ENCODE results near the gene FBXL5. TPM values are rescaled to one million over a fixed set of nuclear protein-coding genes. Genes with fewer than 3 reads are reported as not detected.

The FBXL5 gene
- total and polyA plus RNA-seq, 2 of the 13 experiments (the other 11 are each of a cell fraction or from before 2014, with no cell fraction given), result 17.4 to 45.3 TPM

GRCh38 chr4:15563871-15564270 lies 91.3 kb downstream of the FBXL5 start:
- Histone ChIP-seq H4K20me1 (ENCODE audit: insufficient read depth, low read length) (no peaks in the 10 kb centered on the region), H3K9me3 (ENCODE audit: low read length) (no peaks in the 10 kb centered on the region), H3K79me2 (ENCODE audit: insufficient read depth, low read length) (no peaks in the 10 kb centered on the region), H3K9ac (ENCODE audit: insufficient read depth, low read depth, low read length) (no peak overlapping the region), H3K27me3 (ENCODE audit: control insufficient read depth in 1 of 2, insufficient read depth in 2 of 2, low read length in 2 of 2) (no peaks in the 10 kb centered on the region), H2AFZ (ENCODE audit: low read length) (no peak overlapping the region), H3K4me3 (replicated peaks in 1 of 3; ENCODE audit: insufficient read depth in 1 of 3, low read depth in 2 of 3, low read length in 3 of 3) (no peak overlapping the region), H3K36me3 (replicated peaks in 1 of 2; ENCODE audit: control insufficient read depth in 1 of 2, insufficient read depth in 2 of 2, low read length in 2 of 2) (peaks cover 2 to 7% of the 10 kb centered on the region in 2 experiments; a peak in 2 of 5 replicates), H3K27ac (ENCODE audit: extremely low read length, insufficient read depth, low read length) (no peak overlapping the region), H3K4me2 (ENCODE audit: low read depth, low read length) (no peak overlapping the region), H3K4me1 (ENCODE audit: insufficient read depth, low read length) (no peaks in the 10 kb centered on the region)
- BruUV-seq (replicated peaks), result no TSS peak
- ATAC-seq (no peak), FAIRE-seq (no peak), DNase-seq (ENCODE audit: low spot score) (no peak)
- no peak for TF ChIP-seq ZNF501 (CRISPR knock-in tag; IDR thresholded peaks at IDR 0.05)
- peak in 1 of 2 experiments; percentile 85; a peak in 3 of 4 replicates for TF ChIP-seq REST (IDR thresholded peaks at IDR 0.05; ENCODE audit: borderline replicate concordance in 1 of 2, low read depth in 1 of 2, low read length in 2 of 2)
- intact Hi-C loops (cut with micrococcal nuclease; ENCODE audit: unreplicated experiment), result no loop called here
- WGBS (ENCODE audit: low lambda C conversion rate), result 87% methylated on average over 6 of the region's 6 CpGs
- in situ Hi-C loops (cut with HindIII; ENCODE audit: extremely low pct_ligation_motif_present, low pct_unique_long_range_greater_than_20kb), result no loop called here
- ChIA-PET POLR2A (no interaction called here), CTCF (ENCODE audit: low intra/inter-chr PET ratio, low total read pairs) (no interaction called here)

- Histone ChIP-seq H3K27ac (ENCODE audit: extremely low read length, insufficient read depth, low read length) (no peak overlapping the region), H4K20me1 (ENCODE audit: insufficient read depth, low read length) (no peaks in the 10 kb centered on the region), H3K36me3 (replicated peaks in 1 of 2; ENCODE audit: control insufficient read depth in 1 of 2, insufficient read depth in 2 of 2, low read length in 2 of 2) (peaks cover 0 to 2% of the 10 kb centered on the region in 2 experiments; a peak in 1 of 5 replicates), H3K27me3 (ENCODE audit: control insufficient read depth in 1 of 2, insufficient read depth in 2 of 2, low read length in 2 of 2) (no peaks in the 10 kb centered on the region), H3K4me2 (ENCODE audit: low read depth, low read length) (no peak overlapping the region), H3K79me2 (ENCODE audit: insufficient read depth, low read length) (no peaks in the 10 kb centered on the region), H2AFZ (ENCODE audit: low read length) (no peak overlapping the region), H3K9me3 (ENCODE audit: low read length) (no peaks in the 10 kb centered on the region), H3K4me3 (replicated peaks in 1 of 3; ENCODE audit: insufficient read depth in 1 of 3, low read depth in 2 of 3, low read length in 3 of 3) (no peak overlapping the region), H3K9ac (ENCODE audit: insufficient read depth, low read depth, low read length) (no peak overlapping the region), H3K4me1 (ENCODE audit: insufficient read depth, low read length) (0 out of 2 replicates have a peak, but pooled peaks cover 9% of the 10 kb centered on the region)
- ATAC-seq (no peak), DNase-seq (ENCODE audit: low spot score) (no peak), FAIRE-seq (no peak)
- no peak for TF ChIP-seq RBAK (CRISPR knock-in tag; IDR thresholded peaks at IDR 0.05)
- BruUV-seq (replicated peaks), result no TSS peak
- in situ Hi-C loops (cut with HindIII; ENCODE audit: extremely low pct_ligation_motif_present, low pct_unique_long_range_greater_than_20kb) (no loop called here), intact Hi-C loops (cut with micrococcal nuclease; ENCODE audit: unreplicated experiment) (no loop called here)
- CTCF ChIA-PET (ENCODE audit: low intra/inter-chr PET ratio, low total read pairs), result no interaction called here
- POLR2A ChIA-PET, result no interaction called here
Measured at GRCh38 chr4:15562623-15563022, 92.5 kb downstream of the FBXL5 start.
